Neutrophil (primary cell): ENCODE data around the gene XAB2.

Experiments
- H3K27ac ChIP-seq: fragments of 200-600 bp; sonication (generic); 2 replicates; pipeline ENCODE4 v1.5.1; 2016; ENCODE audit warnings: mild to moderate bottlenecking, moderate library complexity
- H3K27me3 ChIP-seq: fragments of 200-600 bp; sonication (generic); 2 replicates; pipeline ENCODE4 v1.6.0; 2016; ENCODE audit warnings: mild to moderate bottlenecking
- H3K36me3 ChIP-seq: fragments of 200-600 bp; sonication (generic); 2 replicates; pipeline ENCODE4 v1.5.1; 2017
- H3K4me1 ChIP-seq, 2 experiments: fragments of 200-600 bp in 1 of 2; sonication (generic) in 1 of 2; 1 replicate in 1 of 2; 2 replicates in 1 of 2; pipeline versions ENCODE4 v1.5.1 to v1.6.1; 2013 to 2016; ENCODE audit warnings: low read depth in 1 of 2, low read length in 1 of 2, mild to moderate bottlenecking in 1 of 2, moderate library complexity in 1 of 2; ENCODE audit not compliant: control insufficient read depth in 1 of 2, insufficient read depth in 1 of 2
- H3K4me3 ChIP-seq, 2 experiments: fragments of 200-600 bp in 1 of 2; sonication (generic) in 1 of 2; 1 replicate in 1 of 2; 2 replicates in 1 of 2; pipeline ENCODE4 v1.5.1; 2013 to 2016; ENCODE audit warnings: low read depth in 1 of 2, low read length in 1 of 2, mild to moderate bottlenecking in 1 of 2, moderate library complexity in 1 of 2
- H3K9me3 ChIP-seq: fragments of 200-600 bp; sonication (generic); 2 replicates; pipeline ENCODE4 v1.5.1; 2016
- CTCF ChIP-seq: fragments of 200-600 bp; sonication (generic); IDR thresholded peaks from 2 replicates; pipeline ENCODE4 v1.5.1; 2016; ENCODE audit warnings: antibody characterized with exemption

XAB2 gene

GRCh38 chr19:7628589-7629311 is 595 bp downstream of the XAB2 start:
- H3K27ac ChIP-seq, result peak overlapping the region; percentile 91

GRCh38 chr19:7627166-7627565 is 2.2 kb downstream of the XAB2 start:
- Histone ChIP-seq H3K36me3 (peaks cover 62% of the 10 kb centered on the region), H3K4me1 (peaks cover 24 to 27% of the 10 kb centered on the region in 2 experiments), H3K4me3 (no peak overlapping the region), H3K27me3 (no peaks in the 10 kb centered on the region), H3K27ac (no peak overlapping the region), H3K9me3 (no peaks in the 10 kb centered on the region)
- no peak for TF ChIP-seq CTCF

More at GRCh38 chr19:7628589-7629311, 595 bp downstream of the XAB2 start:
- Histone ChIP-seq H3K36me3 (peaks cover 54% of the 10 kb centered on the region), H3K4me1 (peaks cover 24 to 27% of the 10 kb centered on the region in 2 experiments), H3K9me3 (no peaks in the 10 kb centered on the region), H3K27me3 (no peaks in the 10 kb centered on the region), H3K4me3 (peak overlapping the region; percentile 88 to 97)
- no peak for TF ChIP-seq CTCF

GRCh38 chr19:7625763-7626372 is 3.5 kb downstream of the XAB2 start:
- Histone ChIP-seq H3K36me3 (peaks cover 69% of the 10 kb centered on the region), H3K9me3 (no peaks in the 10 kb centered on the region), H3K27ac (no peak overlapping the region), H3K27me3 (no peaks in the 10 kb centered on the region), H3K4me1 (peaks cover 21 to 25% of the 10 kb centered on the region in 2 experiments), H3K4me3 (no peak overlapping the region)
- TF ChIP-seq CTCF, result no peak

- no peaks in the 10 kb centered on the region for H3K9me3 ChIP-seq
- peaks cover 79% of the 10 kb centered on the region for H3K36me3 ChIP-seq
- H3K27me3 ChIP-seq, result no peaks in the 10 kb centered on the region
- H3K4me3 ChIP-seq, result no peak overlapping the region
- H3K4me1 ChIP-seq, result peaks cover 11 to 15% of the 10 kb centered on the region in 2 experiments
- no peak for TF ChIP-seq CTCF
- no peak overlapping the region for H3K27ac ChIP-seq
Measured at GRCh38 chr19:7624810-7625209, 4.5 kb downstream of the XAB2 start.

- Histone ChIP-seq H3K4me1 (peaks cover 8 to 10% of the 10 kb centered on the region in 2 experiments), H3K9me3 (no peaks in the 10 kb centered on the region), H3K4me3 (no peak overlapping the region), H3K27me3 (no peaks in the 10 kb centered on the region), H3K27ac (no peak overlapping the region), H3K36me3 (peaks cover 88% of the 10 kb centered on the region)
- no peak for TF ChIP-seq CTCF
Measured at GRCh38 chr19:7623725-7624603, 5.4 kb downstream of the XAB2 start.
